Astrocyte (in vitro differentiated cells and primary cell): ENCODE data around the gene FAM222A.

Source experiments
- EZH2 ChIP-seq: IDR thresholded peaks from 2 replicates; pipeline ENCODE4 v1.6.1; 2012; ENCODE audit warnings: mild to moderate bottlenecking, low read length, inconsistent platforms; ENCODE audit not compliant: insufficient read depth
- TF ChIP-seq, protein P1 (sequence below): IDR thresholded peaks from 2 replicates; pipeline ENCODE4 v1.5.1; 2011; ENCODE audit warnings: low read depth, mild to moderate bottlenecking, inconsistent platforms, low read length, moderate library complexity; ENCODE audit not compliant: insufficient read depth

DNA sequence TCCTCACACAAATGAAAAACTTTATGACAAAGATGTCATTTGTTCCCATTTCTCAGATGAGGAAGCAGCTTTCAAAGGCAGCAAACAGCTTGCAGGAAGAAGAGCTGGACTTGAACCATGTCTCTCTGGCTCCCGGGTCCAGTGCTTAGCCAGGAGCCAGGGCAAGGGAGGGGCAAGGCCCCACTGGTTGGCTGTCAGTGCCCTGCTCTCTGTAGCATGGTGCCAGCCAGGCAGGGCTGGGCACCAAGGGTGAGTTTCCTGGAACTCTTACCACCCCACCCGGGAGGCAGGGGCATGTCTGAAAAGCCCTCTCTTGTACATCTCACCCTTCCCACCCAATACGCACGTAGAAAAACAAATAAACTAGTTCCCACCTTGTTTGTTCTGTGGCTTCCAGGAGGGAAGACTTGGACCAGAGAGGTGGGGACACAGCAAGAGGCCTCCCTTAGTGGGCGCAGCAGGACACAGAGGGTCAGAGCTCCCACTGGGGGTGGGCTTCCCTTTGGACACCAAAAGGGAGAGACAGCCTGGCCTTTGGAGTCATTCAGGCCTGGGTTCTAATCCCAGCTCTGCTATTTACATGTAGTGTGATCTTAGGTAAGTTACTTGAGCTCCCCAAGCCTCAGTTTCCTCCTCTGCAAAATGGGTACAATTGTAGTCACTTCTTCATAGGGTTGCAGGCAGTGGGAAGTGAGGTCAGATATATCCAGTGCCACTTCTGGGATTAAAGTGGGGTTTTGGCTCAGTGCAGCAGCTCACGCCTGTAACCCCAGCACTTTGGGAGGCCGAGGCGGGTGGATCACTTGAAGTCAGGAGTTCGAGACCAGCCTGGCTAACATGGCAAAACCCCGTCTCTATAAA lies 102.4 kb downstream of the FAM222A start:
- TF ChIP-seq, protein P1, sequence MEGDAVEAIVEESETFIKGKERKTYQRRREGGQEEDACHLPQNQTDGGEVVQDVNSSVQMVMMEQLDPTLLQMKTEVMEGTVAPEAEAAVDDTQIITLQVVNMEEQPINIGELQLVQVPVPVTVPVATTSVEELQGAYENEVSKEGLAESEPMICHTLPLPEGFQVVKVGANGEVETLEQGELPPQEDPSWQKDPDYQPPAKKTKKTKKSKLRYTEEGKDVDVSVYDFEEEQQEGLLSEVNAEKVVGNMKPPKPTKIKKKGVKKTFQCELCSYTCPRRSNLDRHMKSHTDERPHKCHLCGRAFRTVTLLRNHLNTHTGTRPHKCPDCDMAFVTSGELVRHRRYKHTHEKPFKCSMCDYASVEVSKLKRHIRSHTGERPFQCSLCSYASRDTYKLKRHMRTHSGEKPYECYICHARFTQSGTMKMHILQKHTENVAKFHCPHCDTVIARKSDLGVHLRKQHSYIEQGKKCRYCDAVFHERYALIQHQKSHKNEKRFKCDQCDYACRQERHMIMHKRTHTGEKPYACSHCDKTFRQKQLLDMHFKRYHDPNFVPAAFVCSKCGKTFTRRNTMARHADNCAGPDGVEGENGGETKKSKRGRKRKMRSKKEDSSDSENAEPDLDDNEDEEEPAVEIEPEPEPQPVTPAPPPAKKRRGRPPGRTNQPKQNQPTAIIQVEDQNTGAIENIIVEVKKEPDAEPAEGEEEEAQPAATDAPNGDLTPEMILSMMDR = no peak
- TF ChIP-seq EZH2 = no peak
